Measurements from ENCODE around the gene SPATA12. TPM values are rescaled to one million over a fixed set of nuclear protein-coding genes. Genes with fewer than 3 reads are reported as not detected.

Gene SPATA12
- total RNA-seq, 1 donor from 2014 or later: 0.15 TPM

GRCh38 chr3:57085211-57085610 lies 24.7 kb downstream of the SPATA12 start:
- Mint-ChIP-seq H3K4me1 (ENCODE audit: unreplicated experiment) (peaks cover 3% of the 10 kb centered on the region), H3K27ac (ENCODE audit: unreplicated experiment) (no peak overlapping the region), H3K9me3 (ENCODE audit: unreplicated experiment) (no peaks in the 10 kb centered on the region), H3K4me3 (ENCODE audit: unreplicated experiment) (no peak overlapping the region), H3K36me3 (ENCODE audit: low read depth, unreplicated experiment) (no peaks in the 10 kb centered on the region), H3K27me3 (ENCODE audit: unreplicated experiment) (peaks cover 3% of the 10 kb centered on the region)
- TF ChIP-seq CTCF (IDR thresholded peaks at IDR 0.05; ENCODE audit: unreplicated experiment): no peak
- DNase-seq (ENCODE audit: low spot score): no peak

- Mint-ChIP-seq H3K4me1 (ENCODE audit: unreplicated experiment) (peaks cover 3% of the 10 kb centered on the region), H3K9me3 (ENCODE audit: unreplicated experiment) (no peaks in the 10 kb centered on the region), H3K4me3 (ENCODE audit: unreplicated experiment) (no peak overlapping the region), H3K27ac (ENCODE audit: unreplicated experiment) (no peak overlapping the region), H3K36me3 (ENCODE audit: low read depth, unreplicated experiment) (no peaks in the 10 kb centered on the region), H3K27me3 (ENCODE audit: unreplicated experiment) (no peaks in the 10 kb centered on the region)
- no peak for TF ChIP-seq CTCF (IDR thresholded peaks at IDR 0.05; ENCODE audit: unreplicated experiment)
- no peak for DNase-seq (ENCODE audit: low spot score)
Measured at GRCh38 chr3:57086201-57086600, 25.7 kb downstream of the SPATA12 start.

GRCh38 chr3:57087361-57088092 lies 27.1 kb downstream of the SPATA12 start:
- Mint-ChIP-seq H3K36me3 (ENCODE audit: low read depth, unreplicated experiment) (no peaks in the 10 kb centered on the region), H3K27ac (ENCODE audit: unreplicated experiment) (no peak overlapping the region), H3K27me3 (ENCODE audit: unreplicated experiment) (no peaks in the 10 kb centered on the region), H3K4me3 (ENCODE audit: unreplicated experiment) (no peak overlapping the region), H3K9me3 (ENCODE audit: unreplicated experiment) (no peaks in the 10 kb centered on the region), H3K4me1 (ENCODE audit: unreplicated experiment) (peaks cover 6% of the 10 kb centered on the region)
- DNase-seq (ENCODE audit: low spot score): no peak
- TF ChIP-seq CTCF (IDR thresholded peaks at IDR 0.05; ENCODE audit: unreplicated experiment): no peak

- TF ChIP-seq CTCF (IDR thresholded peaks at IDR 0.05; ENCODE audit: unreplicated experiment): no peak
- Mint-ChIP-seq H3K27ac (ENCODE audit: unreplicated experiment) (no peak overlapping the region), H3K36me3 (ENCODE audit: low read depth, unreplicated experiment) (no peaks in the 10 kb centered on the region), H3K4me1 (ENCODE audit: unreplicated experiment) (peaks cover 6% of the 10 kb centered on the region), H3K9me3 (ENCODE audit: unreplicated experiment) (no peaks in the 10 kb centered on the region), H3K27me3 (ENCODE audit: unreplicated experiment) (no peaks in the 10 kb centered on the region), H3K4me3 (ENCODE audit: unreplicated experiment) (no peak overlapping the region)
- DNase-seq (ENCODE audit: low spot score): no peak
Measured at GRCh38 chr3:57088503-57088902, 28.0 kb downstream of the SPATA12 start.

- no peaks in the 10 kb centered on the region for H3K27me3 Mint-ChIP-seq (ENCODE audit: unreplicated experiment)
- H3K4me3 Mint-ChIP-seq (ENCODE audit: unreplicated experiment): no peak overlapping the region
- no peaks in the 10 kb centered on the region for H3K36me3 Mint-ChIP-seq (ENCODE audit: low read depth, unreplicated experiment)
- no peak overlapping the region for H3K27ac Mint-ChIP-seq (ENCODE audit: unreplicated experiment)
- no peak for TF ChIP-seq CTCF (IDR thresholded peaks at IDR 0.05; ENCODE audit: unreplicated experiment)
- H3K9me3 Mint-ChIP-seq (ENCODE audit: unreplicated experiment): no peaks in the 10 kb centered on the region
- no peak for DNase-seq (ENCODE audit: low spot score)
- peaks cover 6% of the 10 kb centered on the region for H3K4me1 Mint-ChIP-seq (ENCODE audit: unreplicated experiment)
Measured at GRCh38 chr3:57089043-57089442, 28.6 kb downstream of the SPATA12 start.
